Measurements from ENCODE around the gene SLC30A1.
"Not testable (repeated sequence)": the region's sequence is repeated elsewhere in the genome, so short reads cannot be mapped to it uniquely, and the experiment has no call there.

The SLC30A1 gene

DNA sequence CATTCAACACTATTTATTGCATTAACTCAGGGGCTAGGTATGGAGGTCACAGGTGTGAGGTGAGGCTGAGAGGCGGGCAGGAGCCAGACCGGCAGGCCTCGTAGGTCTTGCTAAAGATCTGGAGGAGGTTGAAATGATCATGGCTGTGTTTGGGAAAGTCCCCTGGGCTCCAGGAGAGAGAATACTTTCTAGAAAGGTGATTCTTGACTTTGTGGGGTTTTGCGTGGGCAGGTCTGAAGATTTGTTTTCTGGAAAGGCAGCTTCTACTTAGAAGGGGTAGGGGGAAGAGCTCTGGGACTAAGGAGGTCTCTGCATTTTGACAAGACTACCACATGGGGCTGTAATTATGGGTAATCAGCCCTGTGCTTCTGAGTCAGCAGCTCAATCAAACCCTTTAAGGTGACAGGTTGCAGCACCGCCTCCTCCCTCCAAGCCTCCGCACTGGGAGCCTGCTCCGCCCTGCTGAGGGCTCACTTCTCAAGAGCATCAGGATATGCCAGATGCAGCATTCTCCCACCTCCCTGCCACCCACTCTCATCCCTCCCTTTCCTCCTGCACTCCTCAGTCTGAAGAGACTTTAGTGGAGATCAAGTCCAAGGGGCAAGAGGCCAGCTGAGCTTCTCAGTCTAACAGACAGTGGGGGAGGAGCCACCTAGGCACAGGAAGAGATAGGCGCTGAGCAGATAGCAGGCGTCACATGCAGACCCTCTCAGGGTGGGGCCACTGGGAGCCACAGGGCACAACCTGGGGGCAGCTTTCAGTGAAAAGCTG, 30.5 kb downstream of the SLC30A1 start:
- peak in 1 of 2 donors; percentile 9 for DNase-seq (ENCODE audit: low read depth in 2 of 2)

GRCh38 chr1:211547710-211548109, 31.3 kb downstream of the SLC30A1 start:
- DNase-seq (ENCODE audit: low read depth in 2 of 2) = no peak

- no peak for DNase-seq (ENCODE audit: low read depth in 2 of 2)
These were observed 32.4 kb downstream of the SLC30A1 start for GRCh38 chr1:211546543-211546942.

DNA sequence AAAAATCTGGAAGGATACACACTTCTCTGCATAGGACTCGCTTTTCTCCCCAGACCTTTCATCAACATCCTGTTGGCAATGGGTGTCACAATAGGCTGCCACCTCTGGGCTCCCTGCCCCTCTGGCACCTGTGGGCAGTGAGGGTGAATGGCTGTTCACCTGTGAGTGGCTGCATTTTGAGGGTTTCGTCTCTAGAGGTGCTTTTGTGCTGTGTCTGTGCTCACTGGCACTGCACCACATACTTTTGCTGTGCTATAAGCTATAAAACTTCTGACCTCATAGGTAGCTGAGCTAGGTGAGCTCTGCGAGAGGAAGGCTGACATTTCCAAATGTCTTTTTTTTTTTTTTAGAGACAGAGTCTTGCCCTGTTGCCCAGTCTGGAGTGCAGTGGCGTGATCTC, 35.9 kb downstream of the SLC30A1 start:
- DNase-seq (ENCODE audit: low read depth in 2 of 2) = no peak

GRCh38 chr1:211541720-211542477, 37.1 kb downstream of the SLC30A1 start:
- no peak for DNase-seq (ENCODE audit: low read depth in 2 of 2)

- no peak for DNase-seq (ENCODE audit: low read depth in 2 of 2)
These were observed 37.7 kb downstream of the SLC30A1 start for GRCh38 chr1:211541278-211541677.

DNA sequence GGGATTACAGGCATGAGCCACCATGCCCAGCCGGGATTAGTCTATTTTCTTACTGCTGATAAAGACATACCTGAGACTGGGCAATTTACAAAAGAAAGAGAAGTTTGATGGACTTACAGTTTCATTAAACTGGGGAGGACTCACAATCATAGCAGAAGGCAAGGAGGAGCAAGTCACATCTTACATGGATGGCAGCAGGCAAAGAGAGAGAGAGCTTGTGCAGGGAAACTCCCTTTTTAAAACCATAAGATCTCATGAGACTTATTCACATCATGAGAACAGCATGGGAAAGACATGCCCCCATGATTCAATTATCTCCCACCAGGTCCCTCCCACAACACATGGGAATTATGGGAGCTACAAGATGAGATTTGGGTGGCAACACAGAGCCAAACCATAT, 38.1 kb downstream of the SLC30A1 start:
- DNase-seq (ENCODE audit: low read depth in 2 of 2) = not testable (repeated sequence)

- DNase-seq (ENCODE audit: low read depth in 2 of 2) = no peak
These were observed 40.7 kb downstream of the SLC30A1 start for GRCh38 chr1:211538287-211538686.

GRCh38 chr1:211537253-211537652, 41.7 kb downstream of the SLC30A1 start:
- no peak for DNase-seq (ENCODE audit: low read depth in 2 of 2)

GRCh38 chr1:211536606-211537005, 42.4 kb downstream of the SLC30A1 start:
- DNase-seq (ENCODE audit: low read depth in 2 of 2) = no peak

DNA sequence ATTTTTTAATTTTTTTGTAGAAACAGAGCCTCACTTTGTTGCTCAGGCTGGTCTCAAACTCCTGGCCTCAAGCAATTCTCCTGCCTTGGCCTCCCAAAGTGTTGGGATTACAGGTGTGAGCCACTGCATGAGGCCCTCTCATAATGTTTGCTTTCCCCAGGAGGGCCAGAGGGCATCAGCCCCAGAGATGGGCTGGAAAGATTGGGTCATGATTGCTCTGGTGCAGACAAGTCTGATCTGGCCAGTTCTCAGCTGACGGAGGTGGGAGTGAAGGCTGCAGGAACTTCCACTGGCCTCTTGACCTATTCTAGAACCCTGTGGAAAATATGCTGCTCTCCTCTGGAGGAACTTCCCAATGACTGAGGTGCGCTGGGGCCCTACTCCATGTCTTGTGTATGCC, 43.6 kb downstream of the SLC30A1 start:
- DNase-seq (ENCODE audit: low read depth in 2 of 2) = no peak

DNA sequence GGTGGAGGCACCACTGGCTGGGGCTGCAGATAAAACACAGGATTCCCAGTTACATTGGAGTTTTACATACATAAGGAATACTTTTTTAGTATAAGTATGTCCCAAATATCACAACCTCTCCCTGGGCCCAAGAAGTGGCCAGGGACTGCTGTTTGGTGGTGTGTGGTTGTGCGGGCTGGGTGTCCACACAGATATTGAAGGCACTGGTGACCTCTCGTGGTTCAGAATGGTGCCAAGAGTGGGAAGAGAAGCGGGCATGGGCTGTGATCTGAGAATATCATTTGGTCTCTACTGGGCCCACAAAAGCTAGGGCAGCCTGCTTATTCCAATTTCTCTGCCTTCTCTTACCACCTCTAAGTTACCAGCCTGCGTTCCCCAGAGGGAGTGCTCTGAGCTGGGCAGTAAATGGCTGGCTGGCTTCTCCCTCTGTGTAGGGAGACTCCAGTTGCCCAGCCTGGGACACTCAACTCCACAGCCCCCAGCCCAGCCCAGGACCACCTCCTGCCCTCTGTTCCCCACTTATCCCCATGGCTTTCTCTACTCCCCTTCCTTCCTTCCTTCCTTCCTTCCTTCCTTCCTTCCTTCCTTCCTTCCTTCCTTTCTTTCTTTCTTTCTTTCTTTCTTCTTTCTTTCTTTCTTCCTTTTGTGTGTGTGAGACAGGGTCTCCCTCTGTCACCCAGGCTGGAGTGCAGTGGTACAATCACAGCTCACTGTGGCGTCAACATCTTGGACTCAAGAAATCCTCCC, 44.2 kb downstream of the SLC30A1 start:
- DNase-seq (ENCODE audit: low read depth in 2 of 2) = no peak

GRCh38 chr1:211532088-211532444, 46.9 kb downstream of the SLC30A1 start:
- no peak for DNase-seq (ENCODE audit: low read depth in 2 of 2)

DNA sequence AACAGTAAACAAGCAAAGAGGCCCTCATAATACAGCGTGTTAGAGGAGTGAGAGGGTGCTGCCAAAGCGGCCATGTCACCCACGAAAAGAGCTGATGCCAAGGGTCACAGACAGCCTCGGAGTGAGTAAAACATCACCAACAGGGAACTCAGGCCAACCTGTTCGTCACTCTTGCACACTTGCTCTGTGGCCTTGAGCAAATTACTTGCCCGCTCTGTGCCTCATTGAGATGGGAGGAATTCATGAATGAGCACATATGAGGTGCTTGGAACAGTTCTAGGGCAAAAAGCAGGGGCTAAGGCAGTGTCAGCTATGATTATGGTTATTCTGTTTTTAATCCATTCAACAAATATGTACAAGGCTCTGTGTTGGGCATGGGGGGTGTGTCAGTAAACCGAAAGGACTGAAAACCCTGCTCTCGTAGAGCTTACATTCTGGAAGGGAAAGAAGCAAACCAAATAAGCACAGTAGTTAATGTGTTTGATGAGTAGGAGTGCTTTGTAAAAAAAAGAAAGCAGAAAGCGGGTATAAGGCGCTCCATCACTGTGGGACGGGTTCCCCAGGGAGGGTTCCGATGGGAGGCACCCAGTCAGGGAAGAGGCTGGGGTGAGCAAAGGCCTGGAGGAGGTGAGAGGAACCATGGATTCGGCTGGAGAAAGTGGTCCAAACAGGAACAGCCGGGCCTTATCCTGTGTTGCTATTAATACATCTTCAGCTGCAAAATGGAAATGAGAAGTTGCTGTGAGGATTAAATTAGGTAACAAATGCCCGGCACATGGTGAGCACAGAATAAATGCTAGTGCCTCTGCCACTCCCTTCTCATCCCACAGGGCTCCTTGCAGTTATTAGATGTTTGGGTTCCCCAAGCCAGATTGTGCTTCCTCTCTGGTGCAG, 47.5 kb downstream of the SLC30A1 start:
- DNase-seq (ENCODE audit: low read depth in 2 of 2) = no peak

DNA sequence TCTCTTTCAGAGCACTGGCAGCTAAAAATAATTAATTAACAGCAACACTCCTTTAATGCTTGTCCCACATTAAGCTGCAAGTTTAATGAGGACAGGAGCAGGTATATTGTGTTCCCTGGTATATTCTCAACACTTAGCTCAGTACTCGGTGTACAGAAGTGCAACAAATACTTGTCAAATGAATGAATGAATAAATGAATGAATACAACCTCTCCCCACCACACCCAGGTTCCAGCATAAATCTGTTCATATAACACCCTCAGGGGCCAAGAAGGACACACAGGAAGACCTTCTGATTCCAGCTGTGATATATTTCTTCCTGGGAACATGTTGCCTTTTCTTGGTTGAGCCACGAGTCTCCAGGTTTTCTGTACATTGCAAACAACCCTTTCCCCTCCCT, 48.9 kb downstream of the SLC30A1 start:
- no peak for DNase-seq (ENCODE audit: low read depth in 2 of 2)

- DNase-seq (ENCODE audit: low read depth in 2 of 2) = no peak
These were observed 49.5 kb downstream of the SLC30A1 start for GRCh38 chr1:211529453-211529852.

DNA sequence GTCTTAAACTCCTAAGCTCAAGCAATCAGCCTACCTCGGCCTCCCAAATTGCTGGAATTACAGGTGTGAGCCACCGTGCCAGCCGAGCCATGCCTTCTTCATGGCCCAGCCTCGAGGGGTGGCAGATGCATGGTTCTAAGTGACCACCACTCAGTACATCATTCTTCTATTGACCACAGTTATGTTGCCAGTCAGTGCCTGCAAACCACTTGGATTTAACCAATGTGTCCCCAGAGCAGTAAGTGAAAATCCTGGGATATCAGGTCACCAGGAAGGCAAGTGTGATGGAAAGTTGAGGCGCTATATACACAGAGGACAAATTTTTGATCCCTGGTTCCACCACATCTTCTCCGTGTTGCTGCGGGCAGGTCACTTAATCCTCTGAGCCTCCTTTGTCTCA, 50.0 kb downstream of the SLC30A1 start:
- no peak for DNase-seq (ENCODE audit: low read depth in 2 of 2)

- DNase-seq (ENCODE audit: low read depth in 2 of 2) = no peak
These were observed 51.1 kb downstream of the SLC30A1 start for GRCh38 chr1:211527888-211528287.

DNA sequence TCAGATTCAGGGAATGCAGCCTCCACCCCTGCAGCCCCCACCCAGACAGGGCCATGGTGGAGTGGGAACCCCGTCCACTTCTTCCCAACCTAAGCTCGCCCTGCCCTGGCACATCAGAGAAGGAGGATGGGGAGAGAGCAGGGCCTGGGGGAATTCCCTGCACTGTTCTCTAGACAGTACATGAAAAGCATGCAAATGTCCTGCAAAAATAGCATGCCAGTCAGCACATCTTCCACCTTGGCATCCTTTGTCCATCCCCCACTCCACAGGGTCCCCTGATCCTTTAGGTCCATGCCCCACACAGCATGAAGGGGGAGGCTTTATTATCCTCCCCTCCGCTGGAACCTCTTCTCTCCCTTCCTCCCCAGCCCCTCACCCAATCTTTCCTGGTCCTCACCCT, 52.0 kb downstream of the SLC30A1 start:
- no peak for DNase-seq (ENCODE audit: low read depth in 2 of 2)

GRCh38 chr1:211526101-211526500, 52.9 kb downstream of the SLC30A1 start:
- no peak for DNase-seq (ENCODE audit: low read depth in 2 of 2)

GRCh38 chr1:211525101-211525676, 53.8 kb downstream of the SLC30A1 start:
- no peak for DNase-seq (ENCODE audit: low read depth in 2 of 2)
